HS-5 (cell line): Measurements from ENCODE around the gene FAM169A.
"Not testable (repeated sequence)": the region's sequence is repeated elsewhere in the genome, so short reads cannot be mapped to it uniquely, and the experiment has no call there.

Experiments
- DNase-seq: peaks from one replicate; pipeline ENCODE4 v3.0.0-alpha.2; 2012; ENCODE audit warnings: low read depth

FAM169A gene

DNA sequence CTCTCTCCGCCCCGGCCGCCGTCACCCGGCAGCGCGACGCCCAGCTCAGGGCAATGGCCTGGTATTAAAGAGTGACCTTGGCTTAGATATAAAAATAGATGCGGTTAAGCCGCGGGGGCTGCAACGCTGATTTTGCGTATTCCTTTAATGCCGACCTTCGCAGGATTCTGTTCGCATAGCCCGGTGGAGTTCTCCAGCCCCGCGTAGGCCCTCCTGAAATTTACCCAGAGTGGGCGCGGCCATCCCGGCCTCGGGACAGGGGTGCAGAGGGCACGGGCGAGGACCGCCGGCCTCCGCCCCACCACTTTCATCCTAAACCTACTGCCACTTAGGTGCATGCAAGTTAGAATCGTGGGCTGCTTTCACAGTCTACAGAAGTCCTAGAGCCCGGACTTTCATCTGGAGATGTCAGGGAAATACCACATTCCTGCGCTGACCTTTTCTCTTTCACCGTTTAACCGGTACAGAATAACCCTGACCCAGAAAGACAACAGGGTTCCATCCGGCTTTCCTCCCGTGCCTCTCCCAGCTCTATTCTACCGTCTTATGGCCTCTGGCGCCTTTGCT, 492 bp upstream of the FAM169A start:
- no peak for DNase-seq

DNA sequence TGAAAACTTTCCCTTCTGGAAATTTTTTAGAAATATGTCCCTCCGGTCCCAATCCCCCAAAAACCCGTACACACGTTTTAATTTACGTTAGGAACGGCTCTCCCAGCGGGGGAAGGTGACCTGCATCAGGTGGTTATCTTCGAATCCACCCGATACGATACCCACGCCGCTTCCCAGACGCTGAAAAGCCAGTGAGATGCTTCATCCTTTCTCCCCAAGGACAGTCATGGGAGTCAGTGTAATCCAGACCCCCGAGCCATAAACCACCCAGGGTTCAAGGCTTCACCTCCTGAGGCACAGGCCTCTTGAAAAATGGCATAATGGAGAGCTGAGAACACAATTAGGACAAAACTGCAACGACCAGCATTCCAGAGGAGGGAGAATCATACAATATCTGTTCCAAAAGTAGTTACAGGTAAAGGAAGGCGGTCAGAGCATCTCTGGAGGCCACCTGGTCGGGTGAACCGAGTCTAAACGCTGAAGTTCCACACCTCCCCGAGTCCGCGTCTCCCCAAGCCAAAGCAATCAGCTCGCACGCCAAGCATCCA, 857 bp downstream of the FAM169A start:
- peak; percentile 8 for DNase-seq

DNA sequence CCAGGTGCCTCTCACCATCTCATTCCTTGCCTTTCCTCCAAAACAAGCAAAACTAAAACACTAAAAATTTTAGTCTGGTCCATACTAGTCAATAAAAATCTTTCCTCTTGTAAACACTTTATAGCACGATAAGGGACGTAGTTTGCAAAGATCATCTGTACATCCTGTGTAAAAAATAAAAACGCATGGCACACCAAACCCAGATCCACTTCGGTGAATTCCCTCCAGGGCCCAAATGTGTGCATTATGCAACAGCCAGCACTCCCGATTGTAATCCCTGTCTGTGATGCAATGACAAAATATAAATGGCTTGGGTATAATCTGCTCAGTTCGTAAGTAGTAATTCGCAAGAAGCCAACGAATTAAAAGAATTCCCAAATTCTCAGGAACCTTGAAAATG, 1.4 kb downstream of the FAM169A start:
- no peak for DNase-seq

DNA sequence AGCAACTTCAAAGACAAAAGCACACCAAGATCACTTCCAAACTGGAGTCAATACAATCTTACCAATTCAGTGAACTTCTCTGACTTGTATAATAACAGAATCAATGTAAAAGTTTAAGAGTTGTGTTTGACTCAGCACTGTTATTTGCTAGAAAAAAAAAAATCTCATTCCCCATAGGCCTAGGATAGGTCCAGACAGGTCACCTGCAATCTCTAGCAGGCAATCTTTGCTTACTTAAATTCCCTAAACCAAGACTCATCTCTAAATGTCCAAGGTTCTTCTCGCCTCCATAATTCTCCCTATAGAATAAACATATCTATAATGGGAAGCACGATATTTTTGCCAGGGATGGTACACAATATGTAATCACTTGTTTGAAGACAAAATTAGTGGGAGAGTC, 2.5 kb downstream of the FAM169A start:
- no peak for DNase-seq

DNA sequence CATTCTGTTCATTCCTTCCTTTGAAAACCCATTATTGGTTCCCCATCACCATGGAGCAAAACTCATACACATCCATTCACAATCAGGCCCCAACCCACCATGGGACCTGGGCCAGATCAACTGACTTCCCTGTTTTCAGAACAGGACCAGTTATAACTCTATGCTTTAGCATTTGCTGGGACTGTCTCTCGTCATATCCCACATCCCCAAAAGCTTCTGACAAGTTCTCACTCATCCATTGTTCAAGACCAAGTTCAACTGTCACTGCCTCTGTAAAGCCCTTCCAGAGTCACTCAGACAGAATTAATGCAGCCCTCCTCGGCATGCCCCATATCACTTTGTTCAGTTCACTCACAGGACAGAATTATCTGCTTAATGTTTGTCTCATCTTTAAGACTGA, 4.0 kb downstream of the FAM169A start:
- no peak for DNase-seq

DNA sequence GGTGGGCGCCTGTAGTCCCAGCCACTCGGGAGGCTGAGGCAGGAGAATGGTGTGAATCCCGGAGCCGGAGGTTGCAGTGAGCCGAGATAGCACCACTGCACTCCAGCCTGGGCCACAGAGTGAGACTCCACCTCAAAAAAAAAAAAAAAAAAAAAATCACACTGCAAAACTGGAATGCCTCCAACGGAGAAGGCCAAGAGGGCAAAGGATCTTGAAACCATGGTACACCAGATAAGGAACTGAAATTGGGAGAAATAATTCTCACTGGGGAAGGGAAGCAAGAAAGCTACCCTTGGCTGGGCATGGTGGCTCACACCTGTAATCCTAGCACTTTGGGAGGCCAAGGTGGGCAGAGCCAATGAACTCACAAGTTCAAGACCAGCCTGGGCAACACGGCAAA, 9.2 kb downstream of the FAM169A start:
- not testable (repeated sequence) for DNase-seq

DNA sequence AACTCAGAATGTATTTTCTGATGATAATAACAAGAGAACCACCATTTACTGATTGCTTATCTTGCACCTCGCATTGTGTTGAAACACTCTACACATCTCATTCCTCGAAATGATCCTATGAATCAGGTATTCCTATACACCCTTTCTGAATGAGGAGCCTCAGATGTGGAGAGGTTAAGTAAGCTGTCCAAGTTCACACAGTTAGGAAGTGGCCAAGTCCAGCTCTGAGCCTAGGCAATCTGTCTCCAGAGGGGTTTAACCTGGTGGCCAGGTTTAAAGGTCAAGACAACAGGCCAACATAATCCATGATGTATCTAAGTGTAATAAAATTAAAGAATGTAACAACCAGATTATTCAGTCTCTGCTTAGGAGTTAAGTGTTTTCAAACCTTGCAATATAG, 12.9 kb downstream of the FAM169A start:
- DNase-seq: no peak

DNA sequence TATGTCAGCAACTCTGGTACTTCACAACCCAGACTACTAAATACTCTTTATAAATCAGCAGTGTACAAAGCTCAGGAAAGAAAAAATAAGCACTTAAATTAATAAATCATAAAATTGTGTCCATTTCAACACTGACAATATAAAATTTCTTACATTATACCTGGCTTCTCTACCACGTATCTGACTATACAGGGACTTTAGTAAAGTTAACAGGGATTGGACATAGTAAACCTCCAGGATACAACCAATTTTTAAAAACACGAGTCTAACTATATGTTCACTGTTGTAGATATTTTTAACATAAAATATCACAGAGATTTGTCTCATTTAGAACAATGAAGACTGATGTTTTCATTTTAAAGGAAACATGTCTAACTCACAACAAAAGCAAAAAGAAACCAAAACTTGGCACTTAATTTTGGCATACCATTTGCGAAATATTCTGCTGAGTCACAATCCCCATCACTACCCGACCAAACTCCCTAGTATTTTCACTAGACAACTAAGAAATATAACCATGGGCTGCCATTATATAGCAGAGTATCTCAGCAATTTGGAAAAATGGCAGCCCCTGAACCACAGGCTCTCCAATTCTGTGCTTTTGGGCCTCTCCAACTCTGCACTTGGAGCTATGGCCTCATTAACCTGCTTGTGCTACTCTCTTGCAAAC, 14.4 kb downstream of the FAM169A start:
- DNase-seq: peak; percentile 32

DNA sequence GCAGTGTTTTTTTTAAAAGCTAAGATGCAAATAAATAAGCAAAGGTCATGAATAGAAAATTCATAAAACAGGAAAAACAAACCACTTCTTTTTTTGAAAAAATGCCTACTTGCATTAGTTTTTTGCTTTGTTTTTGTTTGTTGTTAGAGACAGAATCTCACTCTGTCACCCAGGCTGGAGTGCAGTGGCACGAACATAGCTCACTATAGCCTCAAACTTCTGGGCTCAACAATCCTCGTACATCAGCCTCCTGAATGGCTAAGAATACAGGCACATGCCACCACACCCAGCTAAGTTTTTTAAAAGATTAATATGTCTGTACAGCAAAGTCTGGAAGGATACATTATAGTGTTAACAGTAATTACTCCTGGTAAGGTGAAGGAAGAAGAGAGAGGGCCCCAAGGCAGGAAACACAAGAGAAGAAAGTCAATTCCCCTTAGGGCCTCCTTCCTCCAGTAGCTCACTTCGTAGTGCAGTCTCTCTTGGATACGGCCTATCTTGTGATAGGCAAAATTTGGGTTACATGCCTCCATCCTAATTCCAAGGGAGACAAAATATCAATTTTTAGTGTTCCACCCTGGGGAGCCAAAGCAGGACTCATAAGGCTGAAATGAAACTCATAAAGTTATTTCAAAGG, 15.3 kb downstream of the FAM169A start:
- no peak for DNase-seq

DNA sequence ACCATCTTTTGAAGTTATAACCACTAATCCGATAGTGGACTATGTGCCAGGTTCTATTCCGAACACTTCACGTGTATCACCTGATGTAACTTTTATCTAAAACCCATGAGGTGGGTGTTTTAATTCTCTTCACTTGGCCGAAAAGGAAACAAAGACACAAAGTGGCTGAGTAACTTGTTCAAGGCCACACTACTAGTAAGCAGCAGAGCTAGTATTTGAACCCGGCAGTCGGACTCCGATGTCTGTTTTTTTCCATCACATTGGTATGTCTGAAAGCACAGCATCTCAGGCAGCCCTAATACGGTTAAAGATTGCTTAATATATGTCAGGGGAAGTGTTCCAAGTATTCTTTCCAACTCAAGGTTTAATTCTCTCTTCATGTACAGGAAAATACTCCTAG, 16.2 kb downstream of the FAM169A start:
- no peak for DNase-seq

DNA sequence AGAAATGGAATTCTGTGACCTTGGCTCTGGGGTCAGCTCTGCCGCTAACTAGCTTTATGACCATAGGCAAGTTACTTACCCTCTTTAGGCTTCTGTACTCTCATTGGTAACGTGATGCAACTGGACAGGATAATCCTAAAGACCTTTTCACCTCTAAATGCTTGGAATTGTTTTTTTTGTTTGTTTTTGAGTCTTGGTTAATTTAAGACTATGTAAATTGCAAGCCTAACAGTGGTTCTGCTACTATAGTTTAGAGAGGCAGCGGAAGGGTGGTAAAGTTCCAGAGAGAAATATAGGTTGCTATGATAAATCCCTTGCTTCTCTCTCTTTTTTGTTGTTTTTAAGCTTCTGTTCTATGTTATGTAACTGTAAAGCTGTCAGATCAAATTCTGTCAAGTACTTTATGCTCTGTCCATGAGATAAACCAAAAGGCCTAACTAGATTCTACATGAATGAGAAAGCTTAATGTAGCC, 17.6 kb downstream of the FAM169A start:
- no peak for DNase-seq

DNA sequence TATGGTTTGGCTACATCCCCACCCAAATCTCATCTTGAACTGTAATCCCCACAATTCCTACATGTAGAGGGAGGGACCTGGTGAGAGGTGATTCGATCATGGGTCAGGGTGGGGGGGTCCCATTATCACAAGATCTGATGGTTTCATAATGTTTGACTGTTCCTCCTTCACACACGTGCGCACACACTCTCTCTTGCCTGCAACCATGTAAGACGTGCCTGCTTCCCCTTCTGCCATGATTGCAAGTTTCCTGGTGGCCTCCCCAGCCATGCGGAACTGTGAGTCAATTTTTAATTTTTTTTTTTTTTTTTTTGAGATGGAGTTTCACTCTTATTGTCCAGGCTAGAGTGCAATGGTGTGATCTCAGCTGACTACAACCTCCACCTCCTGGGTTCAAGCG, 27.0 kb downstream of the FAM169A start:
- DNase-seq: no peak

DNA sequence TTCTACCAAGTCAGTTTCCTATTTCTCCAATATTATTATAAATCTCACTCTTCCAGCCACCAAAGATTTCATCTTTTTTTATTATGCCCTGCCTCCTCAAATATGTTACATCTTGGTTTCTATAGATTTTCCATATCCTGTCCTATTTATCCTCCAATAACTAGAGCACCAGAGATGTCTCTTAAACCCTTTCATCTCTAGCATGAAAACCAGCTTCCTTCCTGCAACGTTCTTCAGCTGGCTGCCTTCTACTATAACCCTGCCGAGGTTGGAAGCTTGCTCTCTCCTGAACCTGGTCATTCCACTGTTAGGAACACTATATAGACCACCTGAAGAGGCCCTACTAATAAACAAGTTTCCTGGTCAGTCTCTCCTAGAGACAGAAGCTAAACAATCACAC, 27.9 kb downstream of the FAM169A start:
- DNase-seq: no peak

DNA sequence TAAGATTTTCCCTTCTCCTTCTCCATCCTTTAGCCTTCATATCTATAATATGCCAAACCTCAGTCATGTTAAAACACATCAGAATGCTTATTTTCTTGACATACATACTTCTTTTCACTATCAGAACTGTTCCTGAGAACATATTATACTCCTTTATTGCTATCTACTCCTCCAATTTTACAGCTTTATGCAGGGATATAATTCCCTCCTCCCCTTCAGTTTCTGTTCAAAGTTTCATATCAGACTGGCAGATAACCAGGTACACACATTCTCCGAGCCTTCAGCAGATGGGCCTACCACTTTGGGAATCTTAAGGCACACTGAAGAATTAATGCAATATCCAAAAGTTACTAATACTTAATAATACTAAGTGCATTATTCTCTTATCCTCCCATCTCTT, 29.1 kb downstream of the FAM169A start:
- DNase-seq: no peak

DNA sequence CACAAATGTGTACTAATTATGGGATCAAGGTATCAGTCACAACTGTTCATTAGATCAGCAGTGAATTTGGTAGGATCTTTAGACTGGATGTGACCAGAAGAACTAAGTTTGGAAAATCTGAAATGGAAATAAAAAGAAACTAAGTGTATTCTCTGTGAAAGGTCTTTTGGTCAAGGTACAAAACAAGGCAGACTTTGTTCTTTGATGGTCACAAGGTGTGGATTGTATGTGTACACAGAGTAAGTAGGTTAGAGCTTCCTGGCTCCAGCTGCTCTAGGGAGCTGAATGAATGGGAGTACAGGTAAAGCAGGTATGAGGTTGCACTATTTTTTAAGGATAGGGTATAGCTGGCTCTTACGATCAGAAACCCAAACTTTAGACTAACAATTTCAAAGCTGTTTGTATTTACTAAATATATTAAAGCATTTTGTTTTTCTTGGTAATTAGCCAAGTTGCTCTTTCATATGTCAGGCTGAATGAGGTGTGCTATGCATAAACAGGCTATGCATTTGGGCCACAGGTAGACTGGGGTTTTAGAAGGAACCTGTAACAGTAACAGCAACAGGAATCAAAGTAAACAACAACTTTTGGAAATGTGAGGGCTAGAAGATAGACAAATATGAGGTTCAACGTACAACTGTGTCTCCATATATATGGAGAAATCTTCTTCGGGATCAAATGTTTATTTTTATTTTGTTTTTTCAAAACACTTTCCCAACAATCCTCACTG, 32.5 kb downstream of the FAM169A start:
- DNase-seq: no peak

DNA sequence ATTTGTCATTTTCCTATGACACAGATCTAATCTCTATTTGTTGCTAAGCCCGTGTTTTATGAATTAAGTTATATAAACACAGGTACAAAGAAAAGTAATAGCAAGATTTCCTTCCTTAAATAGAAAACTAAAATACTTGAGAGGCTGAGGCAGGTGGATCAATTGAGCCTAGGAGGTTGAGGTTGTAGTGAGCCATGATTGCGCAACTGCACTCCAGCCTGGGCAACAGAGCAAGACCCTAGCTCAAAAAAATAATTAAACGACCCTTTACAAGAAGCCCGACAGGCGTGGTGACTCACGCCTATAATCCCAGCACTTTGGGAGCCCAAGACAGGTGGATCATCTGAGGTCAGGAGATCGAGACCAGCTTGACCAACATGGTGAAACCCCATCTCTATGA, 36.8 kb downstream of the FAM169A start:
- no peak for DNase-seq

DNA sequence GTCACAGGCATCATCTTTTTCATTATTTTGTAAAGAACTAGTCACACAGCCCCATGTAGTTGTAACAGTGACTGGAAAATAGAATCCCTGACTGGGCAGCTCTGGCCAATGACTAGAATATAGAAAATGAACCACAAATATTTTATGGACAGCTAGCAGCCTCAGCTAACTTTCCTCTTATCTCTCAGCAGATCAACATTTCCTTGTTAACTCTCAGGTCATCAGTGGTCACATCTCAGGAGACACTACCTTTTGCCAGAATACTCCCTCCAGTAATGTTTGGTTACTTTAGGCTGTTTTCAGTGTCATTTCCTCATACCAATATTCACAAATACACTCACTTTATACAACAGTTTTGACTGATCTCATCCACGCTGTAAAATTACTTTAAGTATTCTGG, 43.9 kb downstream of the FAM169A start:
- DNase-seq: no peak

DNA sequence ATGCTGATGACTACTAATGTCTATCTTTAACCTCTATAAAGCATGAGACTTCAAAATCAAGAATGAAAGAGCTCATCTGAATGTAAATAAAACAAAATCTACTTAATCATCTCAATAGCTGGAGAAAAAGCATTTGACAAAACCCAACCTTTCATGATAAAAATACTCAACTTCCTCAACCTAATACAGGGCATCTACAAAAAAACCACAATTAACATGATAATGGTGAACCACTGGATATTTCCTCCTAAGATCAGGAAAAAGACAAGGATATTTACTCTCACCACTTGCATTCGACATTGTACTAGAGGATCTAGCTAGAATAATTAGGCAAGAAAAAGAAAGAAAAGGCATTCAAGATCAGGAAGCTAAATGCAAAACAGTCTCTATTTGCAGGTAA, 49.3 kb downstream of the FAM169A start:
- DNase-seq: no peak

DNA sequence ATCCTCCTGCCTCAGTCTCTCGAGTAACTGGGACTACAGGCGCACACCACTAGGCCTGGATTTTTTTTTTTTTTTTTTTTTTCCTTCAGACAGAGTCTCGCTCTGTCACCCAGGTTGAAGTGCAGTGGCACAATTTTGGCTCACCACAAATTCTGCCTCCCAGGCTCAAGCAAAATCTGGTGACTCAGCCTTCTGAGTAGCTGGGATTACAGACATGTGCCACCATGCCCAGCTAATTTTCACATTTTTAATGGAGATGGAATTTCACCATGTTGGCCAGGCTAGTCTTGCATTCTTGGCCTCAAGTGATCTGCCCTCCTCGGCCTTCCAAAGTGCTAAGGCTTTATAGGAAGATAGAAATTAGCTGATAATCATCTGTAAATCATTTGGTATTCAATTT, 55.3 kb downstream of the FAM169A start:
- no peak for DNase-seq

DNA sequence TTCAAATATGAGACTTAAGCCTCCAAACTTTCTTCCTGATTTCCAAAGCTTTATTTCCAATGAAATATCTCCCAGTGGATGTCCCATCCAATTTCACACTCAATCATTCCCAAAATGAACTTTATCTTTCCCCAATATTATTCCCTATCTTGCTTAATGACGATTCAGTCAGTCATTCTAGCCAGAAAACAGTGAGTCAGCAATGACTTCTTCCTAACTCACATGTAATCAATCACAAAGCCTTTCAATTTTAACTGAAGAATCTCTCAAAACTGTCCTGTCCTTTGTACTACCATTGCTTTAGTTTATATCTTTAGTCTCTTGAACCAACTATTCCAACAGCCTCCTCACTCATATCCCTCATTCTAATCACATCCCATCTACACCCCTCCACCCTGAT, 64.2 kb downstream of the FAM169A start:
- DNase-seq: no peak

DNA sequence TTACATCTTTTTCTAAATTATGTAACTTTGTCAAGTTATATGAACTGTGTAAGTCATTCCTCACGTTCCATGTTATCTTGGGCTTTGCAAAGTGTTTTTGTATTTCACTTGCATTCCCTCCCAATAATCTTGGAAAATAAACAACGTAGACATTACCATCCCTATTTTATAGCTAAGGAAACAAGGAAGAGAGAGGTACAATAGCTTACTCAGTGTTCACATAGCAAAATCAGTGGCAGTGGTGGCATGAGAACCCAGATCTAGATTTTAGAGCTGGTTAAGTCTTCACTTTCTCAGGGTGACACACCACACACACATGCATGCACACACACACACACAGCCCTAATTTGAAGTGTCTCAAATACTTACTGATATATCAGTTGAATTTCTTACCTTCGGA, 65.0 kb downstream of the FAM169A start:
- DNase-seq: no peak

DNA sequence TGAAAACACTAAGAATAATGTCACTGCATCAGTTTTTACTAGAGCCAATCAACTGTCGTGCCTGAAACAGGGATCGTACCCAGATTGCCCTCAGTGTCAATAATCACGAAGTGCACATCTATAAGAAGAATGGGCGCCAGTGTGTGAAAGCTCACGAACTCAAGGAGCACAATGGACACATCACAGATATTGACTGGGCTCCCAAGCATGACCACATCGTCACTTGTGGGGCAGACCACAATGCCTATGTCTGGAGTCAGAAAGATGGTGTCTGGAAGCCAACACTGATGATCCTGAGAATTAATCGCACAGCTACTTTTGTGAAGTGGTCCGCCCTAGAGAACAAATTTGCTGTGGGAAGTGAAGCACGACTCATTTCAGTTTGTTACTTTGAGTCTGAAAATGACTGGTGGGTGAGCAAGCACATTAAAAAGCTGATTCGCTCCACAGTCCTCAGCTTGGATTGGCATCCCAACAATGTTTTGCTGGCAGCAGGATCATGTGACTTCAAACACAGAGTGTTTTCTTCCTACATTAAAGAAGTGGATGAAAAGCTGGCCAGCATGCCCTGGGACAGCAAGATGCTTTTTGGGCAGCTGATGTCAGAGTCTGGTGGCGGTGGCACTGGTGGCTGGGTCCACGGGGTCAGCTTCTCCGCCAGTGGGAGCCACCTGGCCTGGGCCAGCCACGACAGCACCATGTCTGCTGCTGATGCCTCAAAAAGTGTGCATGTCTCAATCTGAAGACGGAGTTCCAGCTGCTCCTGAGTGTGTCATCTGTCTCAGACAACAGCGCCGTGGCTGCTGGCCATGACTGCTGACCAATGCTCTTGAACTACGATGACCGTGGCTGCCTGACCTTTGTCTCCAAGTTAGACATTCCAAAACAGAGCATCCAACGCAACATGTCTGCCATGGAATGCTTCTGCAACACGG, 66.9 kb downstream of the FAM169A start:
- no peak for DNase-seq
